Parathyroid adenoma (tissue), 2 donors: Measurements from ENCODE around the gene SORT1.
A peak's percentile ranks its signal among the peaks of the same experiment; 100 is the strongest.
"Not testable (repeated sequence)": the region's sequence is repeated elsewhere in the genome, so short reads cannot be mapped to it uniquely, and the experiment has no call there.

ENCODE experiments used
- H2AFZ ChIP-seq: fragments of 300-600 bp; sonication (generic); one replicate; pipeline ENCODE4 v1.7.0; 2017; ENCODE audit warnings: antibody characterized with exemption, mild to moderate bottlenecking
- H3K27ac ChIP-seq: fragments of 300-600 bp; sonication (generic); one replicate; pipeline ENCODE4 v1.7.0; 2017
- H3K27me3 ChIP-seq: fragments of 300-600 bp; sonication (generic); one replicate; pipeline ENCODE4 v1.7.0; 2017; ENCODE audit warnings: low read length; ENCODE audit not compliant: control insufficient read depth, insufficient read depth
- H3K36me3 ChIP-seq: fragments of 300-600 bp; sonication (generic); one replicate; pipeline ENCODE4 v1.7.0; 2017; ENCODE audit warnings: low read length; ENCODE audit not compliant: control insufficient read depth, insufficient read depth
- H3K4me1 ChIP-seq: fragments of 300-600 bp; sonication (generic); one replicate; pipeline ENCODE4 v1.7.0; 2017; ENCODE audit warnings: control low read depth
- H3K4me2 ChIP-seq: fragments of 300-600 bp; sonication (generic); one replicate; pipeline ENCODE4 v1.7.0; 2017; ENCODE audit warnings: low read length
- H3K4me3 ChIP-seq: fragments of 300-600 bp; sonication (generic); one replicate; pipeline ENCODE4 v1.7.0; 2017; ENCODE audit warnings: low read depth, low read length
- H3K79me2 ChIP-seq: fragments of 300-600 bp; sonication (generic); one replicate; pipeline ENCODE4 v1.7.0; 2017; ENCODE audit warnings: control low read depth
- H3K9ac ChIP-seq: fragments of 300-600 bp; sonication (generic); one replicate; pipeline ENCODE4 v1.7.0; 2017; ENCODE audit warnings: mild to moderate bottlenecking
- H3K9me3 ChIP-seq: fragments of 300-600 bp; sonication (generic); one replicate; pipeline ENCODE4 v1.7.0; 2017; ENCODE audit warnings: low read length; ENCODE audit not compliant: control insufficient read depth
- TF ChIP-seq, protein P1 (sequence below): fragments of 300-600 bp; sonication (generic); IDR thresholded peaks from one replicate; pipeline ENCODE4 v1.7.0; 2017; ENCODE audit warnings: antibody characterized with exemption, mild to moderate bottlenecking
- donor health status: primary hyperparathyroidism.

Gene SORT1

DNA sequence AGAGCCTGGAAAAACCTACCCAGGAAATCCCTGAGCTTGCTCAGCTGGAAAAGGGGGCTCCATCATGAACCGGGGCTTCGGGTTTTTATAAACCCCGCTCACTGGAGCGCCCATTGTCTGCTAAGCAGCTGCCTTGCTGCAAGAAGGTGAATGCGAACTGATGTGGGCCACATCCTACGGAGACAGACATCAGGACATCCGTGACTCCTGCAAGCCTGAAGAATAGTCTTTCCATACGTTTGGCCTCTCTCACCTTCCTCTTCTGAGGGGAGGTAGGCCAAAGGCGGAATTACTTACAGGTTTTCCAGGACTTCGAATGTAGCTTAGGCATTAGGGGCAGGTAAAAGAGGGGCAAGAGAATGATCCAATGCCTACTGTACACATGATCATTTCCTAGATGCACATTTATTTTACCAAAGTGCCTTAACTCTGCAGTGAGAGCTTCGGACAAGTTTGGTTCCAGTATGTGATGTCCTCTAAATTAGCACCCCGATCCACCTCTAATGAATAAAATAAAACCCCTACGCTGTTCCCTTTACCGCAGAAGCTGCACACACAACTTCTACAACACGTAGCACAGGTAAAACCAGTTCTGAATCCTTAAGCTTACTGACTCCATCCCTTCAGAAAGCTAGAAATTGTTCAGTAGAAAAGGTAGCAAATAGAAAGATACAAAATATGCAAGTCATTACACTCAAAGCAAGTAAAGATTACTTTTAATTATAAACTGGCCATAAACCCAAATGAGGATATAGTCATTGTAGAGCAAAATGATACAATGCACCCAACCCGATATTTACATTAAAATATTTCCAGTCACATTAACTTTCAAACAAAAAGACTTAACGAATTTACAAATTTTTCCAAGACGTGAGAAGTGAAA is 866 bp upstream of the SORT1 start:
- peak overlapping the region; percentile 56 for H3K4me3 ChIP-seq
- H3K4me2 ChIP-seq = peak overlapping the region; percentile 71
- peak overlapping the region; percentile 74 for H2AFZ ChIP-seq
- H3K27ac ChIP-seq = no peak overlapping the region
- H3K79me2 ChIP-seq = no peaks in the 10 kb centered on the region
- no peak overlapping the region for H3K9ac ChIP-seq
- no peaks in the 10 kb centered on the region for H3K27me3 ChIP-seq
- TF ChIP-seq, protein P1, sequence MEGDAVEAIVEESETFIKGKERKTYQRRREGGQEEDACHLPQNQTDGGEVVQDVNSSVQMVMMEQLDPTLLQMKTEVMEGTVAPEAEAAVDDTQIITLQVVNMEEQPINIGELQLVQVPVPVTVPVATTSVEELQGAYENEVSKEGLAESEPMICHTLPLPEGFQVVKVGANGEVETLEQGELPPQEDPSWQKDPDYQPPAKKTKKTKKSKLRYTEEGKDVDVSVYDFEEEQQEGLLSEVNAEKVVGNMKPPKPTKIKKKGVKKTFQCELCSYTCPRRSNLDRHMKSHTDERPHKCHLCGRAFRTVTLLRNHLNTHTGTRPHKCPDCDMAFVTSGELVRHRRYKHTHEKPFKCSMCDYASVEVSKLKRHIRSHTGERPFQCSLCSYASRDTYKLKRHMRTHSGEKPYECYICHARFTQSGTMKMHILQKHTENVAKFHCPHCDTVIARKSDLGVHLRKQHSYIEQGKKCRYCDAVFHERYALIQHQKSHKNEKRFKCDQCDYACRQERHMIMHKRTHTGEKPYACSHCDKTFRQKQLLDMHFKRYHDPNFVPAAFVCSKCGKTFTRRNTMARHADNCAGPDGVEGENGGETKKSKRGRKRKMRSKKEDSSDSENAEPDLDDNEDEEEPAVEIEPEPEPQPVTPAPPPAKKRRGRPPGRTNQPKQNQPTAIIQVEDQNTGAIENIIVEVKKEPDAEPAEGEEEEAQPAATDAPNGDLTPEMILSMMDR = no peak
- H3K36me3 ChIP-seq = no peaks in the 10 kb centered on the region
- H3K4me1 ChIP-seq = no peaks in the 10 kb centered on the region
- no peaks in the 10 kb centered on the region for H3K9me3 ChIP-seq

GRCh38 chr1:109396871-109397580 is 692 bp downstream of the SORT1 start:
- no peaks in the 10 kb centered on the region for H3K9me3 ChIP-seq
- H3K9ac ChIP-seq = no peak overlapping the region
- peak overlapping the region; percentile 28 for H2AFZ ChIP-seq
- H3K4me3 ChIP-seq = peak overlapping the region; percentile 66
- H3K27ac ChIP-seq = no peak overlapping the region
- H3K36me3 ChIP-seq = no peaks in the 10 kb centered on the region
- H3K27me3 ChIP-seq = no peaks in the 10 kb centered on the region
- H3K4me1 ChIP-seq = peaks cover 5% of the 10 kb centered on the region
- H3K4me2 ChIP-seq = peak overlapping the region; percentile 80
- no peaks in the 10 kb centered on the region for H3K79me2 ChIP-seq
- TF ChIP-seq, protein P1 = no peak

DNA sequence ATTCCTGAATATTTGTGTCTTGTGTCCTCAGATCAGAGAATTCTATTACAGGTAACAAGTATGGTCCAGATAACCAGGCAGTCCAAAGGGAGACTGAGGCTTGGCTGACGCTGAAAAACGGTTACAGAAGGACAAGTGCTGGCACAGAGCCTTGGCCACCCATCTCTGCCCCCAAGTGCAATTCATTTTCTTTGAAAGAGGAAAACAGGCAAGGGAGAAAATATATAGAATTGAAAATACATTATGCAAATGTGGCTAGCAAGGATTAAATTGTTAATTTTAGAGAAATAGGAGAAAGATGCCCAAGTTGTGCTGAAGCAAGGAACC is 1.2 kb downstream of the SORT1 start:
- no peak overlapping the region for H3K27ac ChIP-seq
- no peaks in the 10 kb centered on the region for H3K27me3 ChIP-seq
- H3K4me3 ChIP-seq = peak overlapping the region; percentile 66
- no peaks in the 10 kb centered on the region for H3K79me2 ChIP-seq
- H3K36me3 ChIP-seq = no peaks in the 10 kb centered on the region
- H3K4me2 ChIP-seq = peak overlapping the region; percentile 80
- H3K4me1 ChIP-seq = peaks cover 5% of the 10 kb centered on the region
- TF ChIP-seq, protein P1 = no peak
- H3K9ac ChIP-seq = no peak overlapping the region
- no peak overlapping the region for H2AFZ ChIP-seq
- no peaks in the 10 kb centered on the region for H3K9me3 ChIP-seq

DNA sequence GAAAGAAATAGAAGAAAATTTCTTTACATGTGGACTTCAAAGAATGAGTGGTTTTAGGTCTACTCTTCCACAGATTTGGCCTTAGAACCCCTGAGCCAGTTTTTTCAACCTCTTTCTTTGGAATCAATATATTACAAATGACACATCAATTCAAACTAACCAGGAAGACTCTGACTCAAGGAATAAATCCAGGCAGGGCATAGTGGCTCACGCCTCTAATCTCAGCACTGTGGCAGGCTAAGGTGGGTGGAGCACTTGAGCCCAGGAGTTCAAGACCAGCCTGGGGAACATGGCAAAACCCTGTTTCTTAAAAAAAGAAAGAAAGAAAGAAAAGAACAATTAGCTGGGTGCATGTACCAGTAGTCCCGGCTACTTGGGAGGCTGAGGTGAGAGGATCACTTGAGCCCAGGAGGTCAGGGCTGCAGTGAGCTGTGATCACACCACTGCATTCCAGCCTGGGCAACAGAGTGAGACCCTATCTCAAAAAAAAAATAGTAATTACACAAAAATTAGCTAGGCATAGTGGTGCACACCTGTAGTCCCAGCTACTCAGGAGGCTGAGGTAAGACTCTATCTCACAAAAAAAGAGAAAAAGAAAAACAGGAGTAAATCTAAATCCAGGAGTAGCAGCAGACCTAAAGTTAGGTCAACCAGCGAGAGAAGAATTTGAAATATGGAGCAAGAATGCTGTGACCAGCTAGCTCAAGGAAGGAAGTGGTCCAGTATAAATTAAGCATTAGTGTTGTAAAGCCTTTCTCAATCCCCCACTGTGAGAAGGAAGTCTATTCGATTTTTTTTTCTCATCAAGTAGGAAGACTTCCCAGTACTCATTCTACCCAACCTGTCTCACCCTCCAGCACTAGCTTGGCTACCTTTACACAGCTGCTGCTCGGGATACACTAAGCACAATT is 1.9 kb downstream of the SORT1 start:
- TF ChIP-seq, protein P1 = no peak
- Histone ChIP-seq H3K4me1 (peaks cover 5% of the 10 kb centered on the region), H3K9ac (no peak overlapping the region)

DNA sequence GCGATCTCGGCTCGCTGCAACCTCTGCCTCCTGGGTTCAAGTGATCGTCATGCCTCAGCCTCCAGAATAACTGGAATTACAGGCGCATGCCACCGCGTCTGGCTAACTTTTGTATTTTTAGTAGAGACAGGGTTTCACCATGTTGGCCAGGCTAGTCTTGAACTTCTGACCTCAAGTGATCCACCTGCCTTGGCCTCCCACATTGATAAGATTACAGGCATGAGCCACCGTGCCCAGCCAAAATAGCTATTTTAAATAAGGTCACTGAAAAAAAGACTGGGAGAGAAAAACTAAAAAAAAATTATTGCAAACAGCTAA is 2.5 kb downstream of the SORT1 start:
- not testable (repeated sequence) for H3K4me1 ChIP-seq, H3K4me2 ChIP-seq, H3K27me3 ChIP-seq, H3K9ac ChIP-seq, H3K9me3 ChIP-seq, H3K27ac ChIP-seq, H3K79me2 ChIP-seq, H3K36me3 ChIP-seq, H2AFZ ChIP-seq, H3K4me3 ChIP-seq

More for the DNA sequence above, 1.9 kb downstream of the SORT1 start:
- no peaks in the 10 kb centered on the region for H3K36me3 ChIP-seq
- H3K27me3 ChIP-seq = no peaks in the 10 kb centered on the region
- H3K79me2 ChIP-seq = no peaks in the 10 kb centered on the region
- no peak overlapping the region for H3K27ac ChIP-seq
- H3K4me2 ChIP-seq = peak overlapping the region; percentile 80
- no peak overlapping the region for H2AFZ ChIP-seq
- H3K4me3 ChIP-seq = no peak overlapping the region
- H3K9me3 ChIP-seq = no peaks in the 10 kb centered on the region
